Measurements from ENCODE around the gene NOXO1. TPM values are rescaled to one million over a fixed set of nuclear protein-coding genes. Genes with fewer than 3 reads are reported as not detected.
A peak's percentile ranks its signal among the peaks of the same experiment; 100 is the strongest.
"Not testable (repeated sequence)": the region's sequence is repeated elsewhere in the genome, so short reads cannot be mapped to it uniquely, and the experiment has no call there.

NOXO1 gene
- total RNA-seq, 1 donor from 2014 or later = not detected

GRCh38 chr16:1965396-1966001 is 15.8 kb downstream of the NOXO1 start:
- intact Hi-C loops (cut with DNase I) = loop anchor here (10.0 kb wide), 1 partner anchor 549 kb away; the partner anchor contains the start of gene ATP6V0C
- no peaks in the 10 kb centered on the region for H3K9me3 ChIP-seq
- H3K4me3 ChIP-seq = peak overlapping the region; percentile 92 to 94
- H3K36me3 ChIP-seq = peaks cover 24 to 29% of the 10 kb centered on the region in 2 donors
- H3K27ac ChIP-seq = peak overlapping the region; percentile 99
- no peaks in the 10 kb centered on the region for H3K27me3 ChIP-seq
- no peak for DNase-seq (ENCODE audit: low spot score in 2 of 2)
- no peak for TF ChIP-seq CTCF (IDR thresholded peaks at IDR 0.05)
- peaks cover 2 to 13% of the 10 kb centered on the region in 2 donors for H3K4me1 ChIP-seq

- no peak for TF ChIP-seq CTCF (IDR thresholded peaks at IDR 0.05)
- Histone ChIP-seq H3K27me3 (no peaks in the 10 kb centered on the region), H3K27ac (peak within 1 kb of the TSS; percentile 99), H3K4me3 (peak within 1 kb of the TSS; percentile 92 to 94), H3K9me3 (no peaks in the 10 kb centered on the region), H3K36me3 (peaks cover 24 to 29% of the 10 kb centered on the region in 2 donors), H3K4me1 (peaks cover 3 to 21% of the 10 kb centered on the region in 2 donors)
- intact Hi-C loops (cut with DNase I) = loop anchor here (10.0 kb wide), 1 partner anchor 550 kb away; the partner anchor contains the start of gene ATP6V0C
- DNase-seq (ENCODE audit: low spot score in 2 of 2) = peak; percentile 94 to 100
Observed at GRCh38 chr16:1964506-1965395, 16.5 kb downstream of the NOXO1 start, which contains the start of gene RPS2. Gene RPS2, minus strand, starts transcription at chr16:1964826. Its CDS starts 201 bp downstream, at chr16:1964625.

GRCh38 chr16:1963806-1964505 is 17.3 kb downstream of the NOXO1 start:
- TF ChIP-seq CTCF (IDR thresholded peaks at IDR 0.05) = no peak
- intact Hi-C loops (cut with DNase I) = loop anchor here (10.0 kb wide), 1 partner anchor 551 kb away; the partner anchor contains the start of gene ATP6V0C
- H3K36me3 ChIP-seq = peaks cover 24 to 29% of the 10 kb centered on the region in 2 donors
- no peaks in the 10 kb centered on the region for H3K9me3 ChIP-seq
- H3K27me3 ChIP-seq = no peaks in the 10 kb centered on the region
- peak overlapping the region; percentile 92 to 94 for H3K4me3 ChIP-seq
- no peak for DNase-seq (ENCODE audit: low spot score in 2 of 2)
- H3K27ac ChIP-seq = peak overlapping the region; percentile 99
- H3K4me1 ChIP-seq = peaks cover 3 to 24% of the 10 kb centered on the region in 2 donors

GRCh38 chr16:1962161-1963153 is 18.8 kb downstream of the NOXO1 start:
- H3K27ac ChIP-seq; H3K27me3 ChIP-seq; H3K4me3 ChIP-seq; H3K9me3 ChIP-seq; DNase-seq (ENCODE audit: low spot score in 2 of 2): not testable (repeated sequence)
- H3K36me3 ChIP-seq = peaks cover 24 to 29% of the 10 kb centered on the region in 2 donors
- peaks cover 3 to 26% of the 10 kb centered on the region in 2 donors for H3K4me1 ChIP-seq
- intact Hi-C loops (cut with DNase I) = loop anchor here (10.0 kb wide), 1 partner anchor 552 kb away; the partner anchor contains the start of gene ATP6V0C

- no peaks in the 10 kb centered on the region for H3K9me3 ChIP-seq
- H3K4me1 ChIP-seq = peaks cover 3 to 26% of the 10 kb centered on the region in 2 donors
- H3K27ac ChIP-seq = no peak overlapping the region
- H3K27me3 ChIP-seq = no peaks in the 10 kb centered on the region
- peaks cover 24 to 29% of the 10 kb centered on the region in 2 donors for H3K36me3 ChIP-seq
- TF ChIP-seq CTCF (IDR thresholded peaks at IDR 0.05) = no peak
- H3K4me3 ChIP-seq = no peak overlapping the region
- DNase-seq (ENCODE audit: low spot score in 2 of 2) = no peak
- intact Hi-C loops (cut with DNase I) = loop anchor here (10.0 kb wide), 1 partner anchor 553 kb away; the partner anchor contains the start of gene ATP6V0C
Observed at GRCh38 chr16:1961651-1962067, 19.6 kb downstream of the NOXO1 start.

Data from ascending aorta (tissue), 2 donors.